ENCODE measurements around the gene CLDN8. TPM values are rescaled to one million over a fixed set of nuclear protein-coding genes. Genes with fewer than 3 reads are reported as not detected.

CLDN8 gene
- total and polyA plus RNA-seq, 3 donors from 2014 or later, result not detected

DNA sequence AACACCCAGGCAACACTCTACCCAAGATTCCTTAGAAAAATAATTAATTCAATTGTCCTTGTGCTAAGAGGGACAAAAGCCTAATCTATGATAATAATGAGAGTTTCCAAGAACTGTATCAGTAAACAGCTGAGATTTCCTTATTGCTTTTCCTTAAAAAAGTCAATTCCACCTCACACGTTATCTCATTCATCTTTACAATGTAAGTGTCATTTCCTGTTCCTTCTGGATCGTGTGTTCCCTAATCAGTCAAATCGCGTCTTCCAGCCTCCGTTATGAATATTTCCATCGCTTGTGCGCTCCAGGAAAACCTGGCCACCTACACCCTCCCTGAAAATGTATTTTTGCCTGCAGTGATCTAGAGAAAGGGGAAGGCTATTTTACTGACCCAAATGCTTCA lies 25.3 kb downstream of the CLDN8 start:
- Histone ChIP-seq H3K27ac (no peak overlapping the region), H3K4me3 (no peak overlapping the region), H3K36me3 (ENCODE audit: low read depth, missing control alignments) (no peaks in the 10 kb centered on the region), H3K4me1 (no peaks in the 10 kb centered on the region), H3K9me3 (no peaks in the 10 kb centered on the region), H3K27me3 (no peaks in the 10 kb centered on the region)
- no peak for DNase-seq
- no peak for TF ChIP-seq POLR2A (IDR thresholded peaks at IDR 0.05)
- TF ChIP-seq, protein P1, sequence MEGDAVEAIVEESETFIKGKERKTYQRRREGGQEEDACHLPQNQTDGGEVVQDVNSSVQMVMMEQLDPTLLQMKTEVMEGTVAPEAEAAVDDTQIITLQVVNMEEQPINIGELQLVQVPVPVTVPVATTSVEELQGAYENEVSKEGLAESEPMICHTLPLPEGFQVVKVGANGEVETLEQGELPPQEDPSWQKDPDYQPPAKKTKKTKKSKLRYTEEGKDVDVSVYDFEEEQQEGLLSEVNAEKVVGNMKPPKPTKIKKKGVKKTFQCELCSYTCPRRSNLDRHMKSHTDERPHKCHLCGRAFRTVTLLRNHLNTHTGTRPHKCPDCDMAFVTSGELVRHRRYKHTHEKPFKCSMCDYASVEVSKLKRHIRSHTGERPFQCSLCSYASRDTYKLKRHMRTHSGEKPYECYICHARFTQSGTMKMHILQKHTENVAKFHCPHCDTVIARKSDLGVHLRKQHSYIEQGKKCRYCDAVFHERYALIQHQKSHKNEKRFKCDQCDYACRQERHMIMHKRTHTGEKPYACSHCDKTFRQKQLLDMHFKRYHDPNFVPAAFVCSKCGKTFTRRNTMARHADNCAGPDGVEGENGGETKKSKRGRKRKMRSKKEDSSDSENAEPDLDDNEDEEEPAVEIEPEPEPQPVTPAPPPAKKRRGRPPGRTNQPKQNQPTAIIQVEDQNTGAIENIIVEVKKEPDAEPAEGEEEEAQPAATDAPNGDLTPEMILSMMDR (IDR thresholded peaks at IDR 0.05), result no peak
- WGBS, 2 donors, result 58 to 67% methylated on average over 7 of the region's 7 CpGs
- intact Hi-C loops (cut with DNase I; ENCODE audit: low total_unique reads), result no loop called here

DNA sequence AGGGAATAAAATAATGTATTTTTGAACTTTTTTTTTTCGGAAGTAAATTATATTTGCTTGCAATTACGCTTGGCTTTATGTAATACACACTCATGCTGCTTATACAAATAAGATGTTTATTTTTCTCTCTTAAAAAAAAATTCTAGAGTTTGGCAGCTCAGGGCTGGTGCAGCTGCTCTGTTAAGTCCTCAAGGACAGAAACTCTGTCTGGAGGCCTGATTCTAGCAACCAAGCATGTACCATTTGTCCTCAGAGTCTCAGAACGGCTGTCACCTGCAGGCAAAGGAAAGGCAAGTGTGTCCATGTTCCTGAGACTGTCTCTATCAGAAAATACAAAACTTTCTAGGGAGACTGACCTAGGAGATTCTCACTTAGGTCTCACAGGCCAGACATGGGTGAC lies 26.1 kb downstream of the CLDN8 start:
- WGBS, 2 donors, result 47 to 54% methylated on average over 3 of the region's 3 CpGs
- H3K36me3 ChIP-seq (ENCODE audit: low read depth, missing control alignments), result no peaks in the 10 kb centered on the region

GRCh38 chr21:30186242-30186641 lies 29.7 kb downstream of the CLDN8 start:
- intact Hi-C loops (cut with DNase I; ENCODE audit: low total_unique reads), result no loop called here
- H3K27me3 ChIP-seq, result no peaks in the 10 kb centered on the region
- TF ChIP-seq, protein P1 (IDR thresholded peaks at IDR 0.05), result no peak
- no peak for TF ChIP-seq POLR2A (IDR thresholded peaks at IDR 0.05)
- no peak for DNase-seq
- H3K4me1 ChIP-seq, result no peaks in the 10 kb centered on the region
- H3K36me3 ChIP-seq (ENCODE audit: low read depth, missing control alignments), result no peaks in the 10 kb centered on the region
- no peaks in the 10 kb centered on the region for H3K9me3 ChIP-seq
- H3K4me3 ChIP-seq, result no peak overlapping the region
- H3K27ac ChIP-seq, result no peak overlapping the region
- WGBS, 2 donors, result 80 to 85% methylated on average over 2 of the region's 2 CpGs

More for the DNA sequence above, 26.1 kb downstream of the CLDN8 start:
- no peak overlapping the region for H3K27ac ChIP-seq
- intact Hi-C loops (cut with DNase I; ENCODE audit: low total_unique reads), result no loop called here
- no peaks in the 10 kb centered on the region for H3K27me3 ChIP-seq
- TF ChIP-seq, protein P1 (IDR thresholded peaks at IDR 0.05), result no peak
- TF ChIP-seq POLR2A (IDR thresholded peaks at IDR 0.05), result no peak
- no peak for DNase-seq
- H3K9me3 ChIP-seq, result no peaks in the 10 kb centered on the region
- H3K4me1 ChIP-seq, result no peaks in the 10 kb centered on the region
- no peak overlapping the region for H3K4me3 ChIP-seq

- no peak overlapping the region for H3K4me3 ChIP-seq
- no peaks in the 10 kb centered on the region for H3K36me3 ChIP-seq (ENCODE audit: low read depth, missing control alignments)
- no peaks in the 10 kb centered on the region for H3K9me3 ChIP-seq
- no peak overlapping the region for H3K27ac ChIP-seq
- no peak for DNase-seq
- H3K27me3 ChIP-seq, result no peaks in the 10 kb centered on the region
- H3K4me1 ChIP-seq, result no peaks in the 10 kb centered on the region
- TF ChIP-seq, protein P1 (IDR thresholded peaks at IDR 0.05), result no peak
- no peak for TF ChIP-seq POLR2A (IDR thresholded peaks at IDR 0.05)
- intact Hi-C loops (cut with DNase I; ENCODE audit: low total_unique reads), result no loop called here
- 63 to 64% methylated on average over 3 of the region's 3 CpGs for WGBS, 2 donors
Observed at GRCh38 chr21:30168086-30168485, 47.8 kb downstream of the CLDN8 start.

DNA sequence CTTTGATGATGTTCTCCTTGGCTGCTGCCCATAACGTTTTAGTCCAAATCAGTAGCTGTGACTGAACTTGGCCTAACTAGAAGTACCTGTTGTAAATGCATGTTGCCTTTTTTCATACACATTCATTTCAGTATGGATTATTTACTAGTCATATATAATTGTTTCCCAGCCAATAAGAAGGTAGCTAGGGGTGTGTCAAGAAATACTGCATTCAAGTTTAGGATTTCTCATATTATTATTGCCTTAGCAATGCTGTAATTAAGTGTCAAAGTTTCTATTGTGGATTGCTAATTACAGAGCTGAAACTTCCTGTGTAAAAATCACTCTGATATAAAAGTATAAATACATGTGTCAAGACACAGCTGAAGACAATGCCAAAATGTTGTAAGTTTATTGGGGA lies 49.2 kb downstream of the CLDN8 start, which contains the start of gene CLDN17:
Gene CLDN17, minus strand, starts transcription at position 101 of the 400 bp plus-strand sequence. CDS start 188 bp downstream, outside the sequence.
- Histone ChIP-seq H3K4me3 (no peak within 1 kb of the TSS), H3K36me3 (ENCODE audit: low read depth, missing control alignments) (no peaks in the 10 kb centered on the region), H3K4me1 (no peaks in the 10 kb centered on the region), H3K9me3 (no peaks in the 10 kb centered on the region), H3K27ac (no peak within 1 kb of the TSS), H3K27me3 (no peaks in the 10 kb centered on the region)
- WGBS, 2 donors, result 53 to 77% methylated on average over 1 of the region's 1 CpG
- intact Hi-C loops (cut with DNase I; ENCODE audit: low total_unique reads), result no loop called here
- no peak for DNase-seq
- no peak for TF ChIP-seq POLR2A (IDR thresholded peaks at IDR 0.05)
- TF ChIP-seq, protein P1 (IDR thresholded peaks at IDR 0.05), result no peak
